HepG2 (cell line): ENCODE data around the gene IRX3.

ENCODE experiments used
- CEBPB ChIP-seq: IDR thresholded peaks from 2 replicates; pipeline ENCODE4 v1.6.1; 2011; ENCODE audit warnings: low read depth, low read length, improper control_type of control experiment, borderline replicate concordance
- TF ChIP-seq, protein P1 (sequence below): IDR thresholded peaks from 2 replicates; pipeline ENCODE4 v1.6.1; 2016; ENCODE audit warnings: missing compliant biosample characterization, missing genetic modification reagents, borderline replicate concordance

DNA sequence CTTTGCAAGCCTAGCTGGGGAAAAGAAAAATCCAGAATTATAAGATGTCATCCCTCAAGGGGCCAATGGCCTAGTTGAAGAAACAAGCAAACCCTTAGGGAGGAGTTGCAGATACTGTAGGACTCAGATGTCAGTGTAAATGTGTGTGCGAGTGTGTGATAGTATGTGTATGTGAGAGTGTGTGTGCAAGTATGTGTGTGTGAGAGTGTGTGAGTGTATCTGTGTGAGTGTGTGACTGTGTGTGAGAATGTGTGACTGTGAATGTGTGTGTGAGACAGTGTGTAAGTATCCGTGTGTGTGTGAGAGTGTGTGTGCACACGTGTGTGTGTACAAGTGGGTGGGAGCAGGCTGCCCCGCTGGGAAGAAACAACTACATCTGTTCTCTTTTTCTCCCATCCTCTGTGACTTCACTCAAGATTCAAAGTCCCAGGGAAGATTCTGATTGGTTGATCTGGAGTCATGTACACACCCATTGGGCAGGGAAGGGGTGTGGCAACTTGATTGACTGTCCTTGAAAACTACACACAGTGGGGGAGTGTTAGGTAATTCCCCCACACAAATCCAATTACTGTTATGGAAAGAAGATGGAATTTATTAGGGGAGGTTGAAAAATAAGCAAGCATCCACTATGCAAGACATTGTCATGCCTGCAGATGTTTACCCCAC, 40.7 kb downstream of the IRX3 start:
- TF ChIP-seq, protein P1, sequence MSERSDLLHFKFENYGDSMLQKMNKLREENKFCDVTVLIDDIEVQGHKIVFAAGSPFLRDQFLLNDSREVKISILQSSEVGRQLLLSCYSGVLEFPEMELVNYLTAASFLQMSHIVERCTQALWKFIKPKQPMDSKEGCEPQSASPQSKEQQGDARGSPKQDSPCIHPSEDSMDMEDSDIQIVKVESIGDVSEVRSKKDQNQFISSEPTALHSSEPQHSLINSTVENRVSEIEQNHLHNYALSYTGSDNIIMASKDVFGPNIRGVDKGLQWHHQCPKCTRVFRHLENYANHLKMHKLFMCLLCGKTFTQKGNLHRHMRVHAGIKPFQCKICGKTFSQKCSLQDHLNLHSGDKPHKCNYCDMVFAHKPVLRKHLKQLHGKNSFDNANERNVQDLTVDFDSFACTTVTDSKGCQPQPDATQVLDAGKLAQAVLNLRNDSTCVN (CRISPR knock-in tag), result no peak
- TF ChIP-seq CEBPB, result no peak
